ENCODE measurements around the gene ZNF638.

- TF ChIP-seq CTCF (IDR thresholded peaks at IDR 0.05; ENCODE audit: control extremely low read depth in 1 of 3, insufficient read depth in 1 of 3, low read depth in 1 of 3, low read length in 3 of 3) (no peak), EZH2 (IDR thresholded peaks at IDR 0.05; ENCODE audit: low read depth, low read length, severe bottlenecking) (no peak), POLR2AphosphoS5 (IDR thresholded peaks at IDR 0.05; ENCODE audit: low read depth, low read length) (no peak)
Observed at GRCh38 chr2:71395471-71395870, 63.9 kb downstream of the ZNF638 start.

Measured in H1 (cell line).